Measurements from ENCODE around the gene ABCC4. TPM values are rescaled to one million over a fixed set of nuclear protein-coding genes. Genes with fewer than 3 reads are reported as not detected.
"Not testable (repeated sequence)": the region's sequence is repeated elsewhere in the genome, so short reads cannot be mapped to it uniquely, and the experiment has no call there.

ABCC4 gene
- polyA plus RNA-seq, 3 donors, result 1.0 to 2.4 (median 1.5) TPM

DNA sequence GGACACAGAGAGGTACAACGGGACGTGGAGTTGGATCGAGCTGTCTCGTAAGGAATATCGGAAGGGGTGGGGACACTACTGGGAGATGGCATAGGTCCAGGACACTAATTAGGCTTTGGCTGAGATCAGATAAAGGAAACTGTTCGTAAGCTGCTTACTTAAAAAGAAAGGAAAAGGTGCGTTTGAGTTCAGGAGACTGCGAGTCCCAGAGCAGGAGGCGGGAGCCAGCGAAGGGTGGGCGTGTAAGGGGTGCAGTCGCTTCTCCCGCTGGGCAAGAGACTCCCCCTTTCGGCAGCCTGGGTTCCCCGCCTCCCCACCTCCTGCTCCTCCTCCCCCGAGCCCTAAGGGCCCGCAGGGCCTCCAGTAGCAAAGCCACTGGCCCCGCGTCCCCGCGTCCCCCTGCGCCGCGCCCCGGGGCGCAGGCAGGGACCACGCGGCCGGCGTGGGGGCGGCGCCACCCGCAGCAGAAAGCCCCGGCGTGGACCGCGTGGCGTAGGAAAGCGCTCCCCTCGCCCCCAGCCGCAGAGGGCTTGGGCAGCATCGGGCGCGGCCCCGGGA is 547 bp downstream of the ABCC4 start:
- H3K27ac ChIP-seq (ENCODE audit: low read depth, low read length), result peak overlapping the region; percentile 42
- WGBS, 3 donors, result 1% methylated on average over 40 to 45 of the region's 45 CpGs

GRCh38 chr13:95298971-95299621 is 2.2 kb downstream of the ABCC4 start:
- H3K27ac ChIP-seq (ENCODE audit: low read depth, low read length), result no peak overlapping the region
- 77 to 95% (median 81%) methylated on average over 11 of the region's 11 CpGs for WGBS, 3 donors

GRCh38 chr13:95298169-95298965 is 2.9 kb downstream of the ABCC4 start:
- no peak overlapping the region for H3K27ac ChIP-seq (ENCODE audit: low read depth, low read length)

GRCh38 chr13:95296326-95296925 is 4.8 kb downstream of the ABCC4 start:
- H3K27ac ChIP-seq (ENCODE audit: low read depth, low read length), result no peak overlapping the region
- 24 to 47% (median 46%) methylated on average over 4 of the region's 4 CpGs for WGBS, 3 donors

More at GRCh38 chr13:95298169-95298965, 2.9 kb downstream of the ABCC4 start:
- WGBS, 3 donors, result 83 to 92% (median 90%) methylated on average over 8 of the region's 8 CpGs

DNA sequence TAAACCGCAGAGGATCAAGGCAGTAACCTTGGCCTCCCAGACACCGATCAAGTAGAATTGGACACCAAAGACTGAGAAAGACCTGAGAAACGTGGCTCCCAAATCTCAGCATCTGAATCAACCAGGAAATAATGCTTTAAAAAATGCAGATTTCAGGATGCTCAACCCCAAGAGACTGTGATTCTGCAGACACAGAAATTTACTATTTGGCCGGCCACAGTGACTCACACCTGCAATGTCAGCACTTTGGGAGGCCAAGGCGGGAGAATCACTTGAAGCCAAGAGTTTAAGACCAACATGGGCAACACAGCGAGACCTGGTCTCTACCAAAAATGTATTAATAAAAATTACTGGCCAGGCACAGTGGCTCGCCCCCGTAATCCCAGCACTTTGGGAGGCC is 6.2 kb downstream of the ABCC4 start:
- H3K27ac ChIP-seq (ENCODE audit: low read depth, low read length), result no peak overlapping the region
- 90 to 93% (median 91%) methylated on average over 8 of the region's 8 CpGs for WGBS, 3 donors

- 94 to 98% (median 97%) methylated on average over 9 of the region's 9 CpGs for WGBS, 3 donors
- H3K27ac ChIP-seq (ENCODE audit: low read depth, low read length), result no peak overlapping the region
These were observed 8.6 kb downstream of the ABCC4 start for GRCh38 chr13:95292622-95293021.

DNA sequence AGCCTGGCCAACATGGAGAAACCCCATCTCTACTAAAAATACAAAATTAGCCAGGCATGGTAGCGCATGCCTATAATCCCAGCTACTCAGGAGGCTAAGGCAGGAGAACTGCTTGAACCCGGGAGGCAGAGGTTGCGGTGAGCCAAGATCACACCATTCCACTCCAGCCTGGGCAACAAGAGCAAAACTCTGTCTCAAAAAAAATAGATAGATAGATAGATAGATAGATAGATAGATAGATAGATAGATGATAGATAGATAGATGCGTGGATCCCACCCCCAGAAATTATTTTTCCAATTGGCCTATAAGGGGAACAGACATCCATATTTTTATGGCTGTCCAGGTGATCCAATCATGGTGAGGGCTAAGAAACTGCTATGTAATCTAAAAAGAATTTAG is 11.3 kb downstream of the ABCC4 start:
- 94 to 99% (median 98%) methylated on average over 4 of the region's 4 CpGs for WGBS, 3 donors
- H3K27ac ChIP-seq (ENCODE audit: low read depth, low read length), result not testable (repeated sequence)

DNA sequence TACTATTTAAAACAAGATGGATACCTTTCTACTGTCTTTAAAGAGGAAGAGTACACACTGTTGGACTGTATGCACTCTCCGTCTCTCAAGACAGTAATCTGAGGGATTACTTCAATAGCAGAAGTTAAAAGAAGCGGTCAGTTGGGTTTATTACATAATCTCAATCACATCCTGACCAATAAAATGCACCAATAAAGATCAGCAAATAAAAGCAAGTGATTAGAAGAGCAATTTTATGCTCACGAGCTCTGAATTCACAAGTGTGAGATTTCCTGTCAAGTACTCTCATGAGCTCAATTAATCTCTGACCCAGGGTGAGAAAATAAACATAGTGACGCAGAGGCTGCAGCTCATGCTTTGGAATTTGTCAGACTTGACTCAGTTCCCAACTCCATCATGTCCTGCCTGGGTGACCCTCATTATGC is 12.2 kb downstream of the ABCC4 start:
- 41 to 54% (median 50%) methylated on average over 4 of the region's 4 CpGs for WGBS, 3 donors
- H3K27ac ChIP-seq (ENCODE audit: low read depth, low read length), result no peak overlapping the region

GRCh38 chr13:95284436-95284835 is 16.8 kb downstream of the ABCC4 start:
- WGBS, 3 donors, result 82 to 94% (median 93%) methylated on average over 4 of the region's 4 CpGs
- no peak overlapping the region for H3K27ac ChIP-seq (ENCODE audit: low read depth, low read length)

- 86 to 90% (median 86%) methylated on average over 3 of the region's 3 CpGs for WGBS, 3 donors
- no peak overlapping the region for H3K27ac ChIP-seq (ENCODE audit: low read depth, low read length)
These were observed 22.2 kb downstream of the ABCC4 start for GRCh38 chr13:95279016-95279415.

GRCh38 chr13:95276037-95276505 is 25.2 kb downstream of the ABCC4 start:
- WGBS, 3 donors, result 82 to 89% (median 85%) methylated on average over 4 of the region's 4 CpGs
- no peak overlapping the region for H3K27ac ChIP-seq (ENCODE audit: low read depth, low read length)

DNA sequence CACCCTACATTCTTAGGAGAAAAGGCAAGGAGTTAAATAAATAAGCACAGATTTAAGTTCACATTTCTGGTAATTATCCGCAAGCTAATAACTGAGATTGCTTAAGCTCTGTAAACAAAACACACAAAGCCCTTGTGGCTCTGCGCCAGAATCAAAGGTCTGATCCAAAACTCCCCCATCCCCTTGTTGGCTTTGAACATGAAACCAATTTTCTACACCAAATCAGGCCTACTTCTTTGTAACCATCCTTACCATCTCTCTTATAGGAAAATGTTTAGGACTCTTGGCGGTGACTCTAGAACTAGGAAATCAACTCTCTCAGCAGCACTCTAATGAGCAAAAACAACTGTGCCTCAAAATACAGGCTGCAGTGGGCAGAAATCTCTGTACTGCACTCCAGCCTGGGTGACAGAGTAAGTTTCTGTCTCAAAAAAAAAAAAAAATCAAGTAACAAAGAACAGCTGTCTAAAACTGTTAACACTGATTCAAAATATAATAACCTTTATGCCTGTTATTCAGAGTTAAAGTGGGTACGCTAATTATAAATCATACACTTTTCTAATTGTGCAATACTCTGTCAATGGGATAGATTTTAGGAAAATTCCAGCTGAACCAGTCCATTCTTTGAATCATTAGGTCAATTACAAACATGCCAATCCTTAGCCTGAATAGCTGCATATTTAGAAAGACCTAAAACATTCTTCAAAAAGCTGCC is 25.8 kb downstream of the ABCC4 start:
- WGBS, 3 donors, result 70 to 87% (median 83%) methylated on average over 4 of the region's 4 CpGs
- H3K27ac ChIP-seq (ENCODE audit: low read depth, low read length), result no peak overlapping the region

DNA sequence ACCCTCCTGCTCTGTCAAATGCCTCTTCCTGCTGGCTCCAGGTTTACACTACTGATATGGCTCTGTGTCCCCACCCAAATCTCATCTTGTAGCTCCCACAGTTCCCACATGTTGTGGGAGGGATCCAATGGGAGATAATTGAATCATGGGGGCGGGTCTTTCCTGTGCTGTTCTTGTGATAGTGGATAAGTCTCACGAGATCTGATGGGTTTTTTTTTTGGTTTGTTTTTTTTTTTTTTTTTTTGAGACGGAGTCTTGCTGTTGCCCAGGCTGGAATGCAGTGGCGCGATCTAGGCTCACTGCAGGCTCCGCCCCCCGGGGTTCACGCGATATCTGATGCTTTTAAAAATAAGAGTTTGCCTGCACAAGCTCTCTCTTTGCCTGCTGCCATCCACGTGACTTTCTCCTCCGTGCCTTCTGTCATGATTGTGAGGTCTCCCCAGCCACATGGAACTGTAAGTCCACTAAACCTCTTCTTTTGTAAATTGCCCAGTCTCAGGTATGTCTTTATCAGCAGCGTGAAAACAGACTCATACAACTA is 27.6 kb downstream of the ABCC4 start:
- WGBS, 3 donors, result 82 to 96% (median 86%) methylated on average over 10 to 12 of the region's 12 CpGs

DNA sequence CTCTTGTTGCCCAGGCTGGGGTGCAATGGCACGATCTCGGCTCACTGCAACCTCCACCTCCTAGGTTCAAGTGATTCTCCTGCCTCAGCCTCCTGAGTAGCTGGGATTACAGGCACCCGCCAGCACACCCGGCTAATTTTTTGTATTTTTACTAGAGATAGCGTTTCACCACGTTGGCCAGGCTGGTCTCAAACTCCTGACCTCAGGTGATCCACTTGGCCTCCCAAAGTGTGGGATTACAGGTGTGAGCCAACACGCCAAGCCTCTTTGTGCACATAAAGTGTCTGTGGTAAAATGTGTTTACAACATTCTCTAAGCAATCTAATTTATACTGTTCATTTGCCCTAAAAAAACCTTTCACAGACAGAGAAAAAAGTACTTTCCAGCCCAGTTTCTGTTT is 29.2 kb downstream of the ABCC4 start:
- 89 to 96% (median 90%) methylated on average over 7 of the region's 7 CpGs for WGBS, 3 donors
- H3K27ac ChIP-seq (ENCODE audit: low read depth, low read length), result not testable (repeated sequence)

More for the DNA sequence above, 27.6 kb downstream of the ABCC4 start:
- H3K27ac ChIP-seq (ENCODE audit: low read depth, low read length), result not testable (repeated sequence)

DNA sequence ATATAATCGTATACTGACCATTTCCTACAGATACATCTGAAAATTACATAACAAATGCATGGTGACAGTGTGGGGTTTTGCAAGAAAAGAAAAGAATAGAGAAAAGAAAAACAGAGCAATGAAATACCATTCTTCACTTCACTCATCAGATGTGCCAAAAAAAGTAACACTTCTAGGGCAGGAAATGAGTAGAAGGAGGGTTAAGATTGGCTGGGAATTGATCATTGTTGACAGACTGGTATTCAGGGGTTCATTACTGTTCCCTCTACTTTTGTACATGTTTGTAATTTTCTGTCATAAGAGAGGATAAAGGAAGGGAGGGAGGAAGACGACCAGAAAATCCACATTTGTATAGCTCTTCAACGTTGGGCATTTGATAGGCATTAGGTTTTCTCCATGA is 31.5 kb downstream of the ABCC4 start:
- no peak overlapping the region for H3K27ac ChIP-seq (ENCODE audit: low read depth, low read length)

GRCh38 chr13:95268343-95269065 is 32.7 kb downstream of the ABCC4 start:
- WGBS, 3 donors, result 86 to 90% (median 88%) methylated on average over 16 of the region's 16 CpGs
- H3K27ac ChIP-seq (ENCODE audit: low read depth, low read length), result not testable (repeated sequence)

More for the DNA sequence above, 31.5 kb downstream of the ABCC4 start:
- WGBS, 3 donors, result 76 to 91% (median 77%) methylated on average over 3 of the region's 3 CpGs

DNA sequence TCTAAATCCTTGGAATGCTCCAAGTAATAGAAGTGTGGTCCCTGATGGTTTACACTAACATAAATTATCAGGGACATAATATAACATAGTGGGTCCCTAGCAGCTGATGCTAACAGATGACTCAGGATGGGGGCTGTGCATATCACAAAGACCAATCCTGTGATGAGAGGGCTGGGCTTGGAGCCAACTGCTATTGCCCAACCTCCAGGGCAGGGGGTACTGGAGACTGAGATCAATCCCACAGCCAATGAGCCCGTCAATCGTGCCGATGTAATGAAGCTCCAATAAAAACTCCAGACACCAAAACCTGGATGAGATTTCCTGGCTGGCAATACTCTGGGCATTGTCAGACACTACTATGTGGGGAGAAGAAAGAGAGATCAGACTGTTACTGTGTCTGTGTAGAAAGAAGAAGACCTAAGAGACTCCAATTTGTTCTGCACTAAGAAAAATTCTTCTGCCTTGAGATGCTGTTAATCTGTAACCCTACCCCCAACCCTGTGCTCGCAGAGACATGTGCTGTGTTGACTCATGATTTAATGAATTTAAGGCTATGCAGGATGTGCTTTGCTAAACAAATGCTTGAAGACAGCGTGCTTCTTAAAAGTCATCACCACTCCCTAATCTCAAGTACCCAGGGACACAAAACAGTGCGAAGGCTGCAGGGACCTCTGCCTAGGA is 33.4 kb downstream of the ABCC4 start:
- WGBS, 3 donors, result 64 to 76% (median 73%) methylated on average over 6 of the region's 6 CpGs
- no peak overlapping the region for H3K27ac ChIP-seq (ENCODE audit: low read depth, low read length)

Measured in adipose tissue (tissue), 3 donors.